Smooth muscle cell of the brain vasculature (primary cell): ENCODE data around the gene CNNM4.

Experiments used
- DNase-seq: peaks from one replicate; pipeline ENCODE4 v3.0.0-alpha.2; 2012; ENCODE audit warnings: low read depth, low spot score

The CNNM4 gene

GRCh38 chr2:96832408-96832753 is 71.7 kb downstream of the CNNM4 start:
- DNase-seq: no peak

GRCh38 chr2:96832754-96833507 is 72.2 kb downstream of the CNNM4 start:
- peak; percentile 17 for DNase-seq

DNA sequence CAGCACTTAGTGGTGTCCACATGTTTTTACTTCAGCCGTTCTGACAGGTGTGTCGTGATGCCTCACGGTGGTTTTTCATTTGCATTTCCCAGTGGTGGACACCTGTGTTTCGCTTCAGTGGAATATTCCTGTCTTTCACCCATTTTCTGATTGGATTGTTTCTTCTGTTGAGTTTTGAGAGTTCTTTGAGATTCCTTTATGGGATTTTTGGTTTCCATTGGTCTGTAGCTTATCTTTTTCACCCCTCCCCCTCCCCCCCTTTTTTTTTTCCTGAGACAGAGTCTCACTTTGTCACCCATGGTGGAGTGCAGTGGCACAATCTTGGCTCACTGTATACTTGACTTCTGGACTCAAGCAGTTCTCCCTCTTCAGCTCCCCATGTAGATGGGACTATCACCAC is 75.1 kb downstream of the CNNM4 start:
- DNase-seq: no peak

- DNase-seq: no peak
Measured at GRCh38 chr2:96837575-96837974, 76.9 kb downstream of the CNNM4 start.

- no peak for DNase-seq
Measured at GRCh38 chr2:96838345-96839292, 77.9 kb downstream of the CNNM4 start.

DNA sequence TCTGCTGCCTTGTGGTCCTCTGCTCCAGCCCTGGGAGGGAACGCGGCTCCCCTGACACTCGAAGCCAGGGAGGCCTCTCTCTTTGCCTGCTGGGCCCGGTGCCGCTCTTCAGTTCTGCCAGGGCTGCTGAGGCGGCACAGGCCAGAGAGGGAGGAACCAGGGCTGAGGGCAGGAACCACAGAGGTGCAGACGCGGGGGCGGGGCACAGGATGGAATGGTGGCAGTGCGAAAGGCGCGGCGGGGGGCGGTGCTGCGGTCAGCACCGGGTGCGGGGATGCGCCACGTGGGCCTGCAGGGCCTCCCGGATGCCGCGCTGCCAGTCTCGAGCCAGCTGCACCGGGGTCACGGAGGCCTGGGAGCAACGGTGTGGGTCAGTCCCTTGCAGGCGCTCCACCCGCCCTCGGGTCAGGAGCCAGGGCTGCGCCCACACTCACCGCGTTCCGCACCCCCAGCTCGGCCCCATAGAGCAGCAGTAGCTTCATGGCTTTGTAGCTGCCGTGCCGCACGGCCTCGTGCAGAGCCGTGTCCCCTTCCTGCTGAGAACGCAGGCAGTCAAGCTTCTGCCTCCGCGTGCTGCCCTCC is 78.7 kb downstream of the CNNM4 start:
- no peak for DNase-seq

GRCh38 chr2:96839875-96840850 is 79.5 kb downstream of the CNNM4 start:
- DNase-seq: no peak

- DNase-seq: no peak
Measured at GRCh38 chr2:96841701-96842495, 81.2 kb downstream of the CNNM4 start.

- DNase-seq: no peak
Measured at GRCh38 chr2:96842600-96842999, 81.9 kb downstream of the CNNM4 start.

GRCh38 chr2:96843538-96844268 is 83.0 kb downstream of the CNNM4 start, which contains the start of gene ANKRD23:
ANKRD23 (minus strand) TSS chr2:96844021; CDS start chr2:96843992, 29 bp downstream.
- no peak for DNase-seq

DNA sequence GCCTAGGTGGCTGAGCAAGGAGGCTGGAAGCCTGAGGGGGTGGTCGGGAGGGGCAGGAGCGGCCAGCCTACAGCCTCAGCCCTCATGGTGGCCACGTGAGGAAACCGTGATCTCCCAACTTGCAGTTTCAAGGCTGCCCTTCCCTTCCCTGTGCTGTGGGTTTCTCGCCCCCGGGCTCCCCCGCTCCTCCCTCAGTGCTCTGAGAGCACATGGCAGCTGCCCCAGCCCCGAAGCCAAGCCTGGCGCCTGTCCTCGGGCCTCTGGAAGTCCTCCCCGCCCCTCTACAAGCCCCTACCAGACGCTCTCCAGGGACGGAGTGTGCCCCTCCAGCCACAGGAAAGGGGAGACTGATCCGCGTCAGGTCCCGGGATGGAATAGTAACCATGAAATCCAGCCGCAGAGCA is 83.7 kb downstream of the CNNM4 start:
- no peak for DNase-seq

DNA sequence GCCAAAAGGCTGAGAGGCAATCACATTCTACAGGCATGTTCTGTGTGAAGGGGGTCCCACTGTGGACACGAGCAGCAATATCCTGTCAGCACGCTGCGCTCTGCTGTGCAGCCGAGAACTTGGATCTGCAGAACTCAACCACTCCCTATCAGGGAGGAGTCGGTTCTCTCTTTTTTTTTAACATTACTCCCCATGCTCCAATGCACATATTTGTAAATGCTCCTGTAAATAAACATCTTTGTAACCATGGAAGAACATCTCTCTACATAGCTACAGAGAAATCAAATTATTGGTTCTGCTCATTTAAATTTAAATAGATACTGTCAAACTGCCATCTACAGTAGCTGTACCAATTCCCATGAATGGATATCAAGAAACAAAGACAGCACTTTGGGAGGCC is 86.1 kb downstream of the CNNM4 start:
- no peak for DNase-seq

DNA sequence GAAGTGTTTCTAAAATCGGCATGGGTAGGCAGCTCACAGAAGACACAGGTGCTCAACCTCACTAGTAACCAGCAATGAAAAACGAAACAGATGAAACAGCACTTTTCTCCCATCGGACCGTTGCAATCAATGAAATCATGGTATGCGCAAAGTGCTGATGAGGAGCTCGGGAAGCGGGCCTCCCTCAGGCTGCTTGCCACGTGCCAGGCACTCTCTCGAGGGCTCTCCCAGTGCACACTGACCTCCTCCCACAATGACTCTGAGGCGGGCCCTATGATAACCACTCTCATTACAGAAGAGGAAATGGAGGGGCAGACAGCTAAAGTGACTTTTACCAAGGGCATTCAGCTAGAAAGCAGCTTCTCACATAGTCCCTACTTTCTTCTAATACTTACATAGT is 86.9 kb downstream of the CNNM4 start:
- no peak for DNase-seq

GRCh38 chr2:96848264-96848663 is 87.6 kb downstream of the CNNM4 start:
- no peak for DNase-seq

DNA sequence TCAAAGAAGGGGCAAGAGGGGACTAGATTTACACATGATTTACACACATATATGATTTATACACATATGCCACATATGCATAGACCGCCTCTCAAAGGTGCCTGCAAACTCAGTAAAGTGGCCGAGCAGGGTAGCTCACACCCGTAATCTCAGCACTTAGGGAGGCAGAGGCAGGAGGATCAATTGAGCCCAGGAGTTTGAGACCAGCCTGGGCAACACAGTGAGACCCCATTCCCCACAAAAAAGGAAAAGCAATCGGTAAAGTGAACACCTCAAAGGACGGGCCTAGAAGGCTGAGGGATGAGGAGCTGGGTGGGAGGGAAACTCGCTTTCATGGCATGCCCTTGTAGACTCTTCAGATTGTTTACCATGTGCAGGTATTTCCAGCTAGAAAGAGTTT is 92.0 kb downstream of the CNNM4 start:
- DNase-seq: no peak

DNA sequence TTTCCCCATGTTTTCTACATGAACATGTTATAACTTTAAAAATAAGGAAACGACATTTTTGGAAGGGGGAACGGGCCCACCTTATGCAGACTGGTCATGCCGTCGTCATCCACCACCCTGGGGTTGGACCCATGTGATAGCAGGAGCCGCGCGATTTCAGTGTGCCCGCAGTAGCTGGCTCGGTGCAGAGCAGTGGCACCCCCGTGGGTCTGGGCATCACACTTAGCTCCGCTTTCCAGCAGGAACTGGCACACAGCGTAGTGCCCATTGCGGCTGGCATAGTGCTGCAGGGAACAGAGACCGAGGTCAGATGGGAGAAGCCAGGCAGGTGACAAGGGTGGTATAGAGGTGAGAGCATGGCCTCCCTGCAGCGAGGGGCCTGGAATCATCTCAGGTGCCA is 92.6 kb downstream of the CNNM4 start:
- no peak for DNase-seq

- DNase-seq: no peak
Measured at GRCh38 chr2:96856776-96857666, 96.3 kb downstream of the CNNM4 start.

DNA sequence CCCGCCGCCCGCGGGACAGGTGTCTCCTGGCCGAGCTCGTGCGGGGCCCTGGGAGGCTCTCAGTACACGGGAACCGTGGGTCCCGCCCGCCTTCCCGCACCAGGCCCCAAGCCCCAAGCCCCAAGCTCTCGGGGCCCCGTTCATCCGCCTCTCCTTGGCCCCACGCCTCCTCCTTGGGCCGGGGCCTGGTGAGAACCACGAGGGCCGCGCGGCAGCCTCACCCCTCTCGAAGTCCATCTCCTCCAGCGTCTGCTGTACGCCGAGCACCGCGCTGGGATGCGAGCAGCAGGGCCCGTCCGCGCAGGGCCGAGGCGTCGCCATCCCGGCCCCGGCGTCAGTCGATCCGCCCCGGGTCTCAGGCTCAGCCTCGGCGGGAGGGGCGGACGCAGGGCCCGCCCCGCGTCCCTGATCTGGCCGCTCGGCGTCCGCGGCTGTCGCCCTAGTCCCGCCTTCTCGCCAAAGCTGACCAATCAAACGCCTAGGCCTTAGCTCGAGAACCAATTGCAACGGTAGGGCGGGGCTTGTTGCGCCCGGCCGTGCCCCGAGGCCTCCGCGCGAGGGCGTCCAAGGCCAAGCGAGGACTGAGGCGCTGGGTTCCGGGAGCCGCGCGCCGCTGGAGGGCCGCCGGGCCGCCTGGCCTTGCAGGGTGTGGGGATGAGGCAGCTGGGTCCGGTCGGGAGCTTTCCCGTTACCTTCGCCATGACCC is 97.1 kb downstream of the CNNM4 start, which contains the start of gene ANKRD39:
Gene ANKRD39, minus strand, starts transcription at position 350 of the 706 bp plus-strand sequence. Its CDS starts 29 bp downstream, at position 321.
- DNase-seq: peak; percentile 97
